Measurements from ENCODE around the gene FOXL2. TPM values are rescaled to one million over a fixed set of nuclear protein-coding genes. Genes with fewer than 3 reads are reported as not detected.
"Not testable (repeated sequence)": the region's sequence is repeated elsewhere in the genome, so short reads cannot be mapped to it uniquely, and the experiment has no call there.

The FOXL2 gene
- total RNA-seq, 1 experiment from 2014 or later: 0.42 TPM

GRCh38 chr3:138922400-138922799 is 24.5 kb downstream of the FOXL2 start:
- peak overlapping the region; percentile 17; the same call in 1 of the 2 replicates for H3K27ac ChIP-seq
- not testable (repeated sequence) for DNase-seq; H3K36me3 ChIP-seq; H3K27me3 ChIP-seq; H3K9me3 ChIP-seq (replicated peaks); H3K4me3 ChIP-seq
- H3K4me1 ChIP-seq: peaks cover 10% of the 10 kb centered on the region

DNA sequence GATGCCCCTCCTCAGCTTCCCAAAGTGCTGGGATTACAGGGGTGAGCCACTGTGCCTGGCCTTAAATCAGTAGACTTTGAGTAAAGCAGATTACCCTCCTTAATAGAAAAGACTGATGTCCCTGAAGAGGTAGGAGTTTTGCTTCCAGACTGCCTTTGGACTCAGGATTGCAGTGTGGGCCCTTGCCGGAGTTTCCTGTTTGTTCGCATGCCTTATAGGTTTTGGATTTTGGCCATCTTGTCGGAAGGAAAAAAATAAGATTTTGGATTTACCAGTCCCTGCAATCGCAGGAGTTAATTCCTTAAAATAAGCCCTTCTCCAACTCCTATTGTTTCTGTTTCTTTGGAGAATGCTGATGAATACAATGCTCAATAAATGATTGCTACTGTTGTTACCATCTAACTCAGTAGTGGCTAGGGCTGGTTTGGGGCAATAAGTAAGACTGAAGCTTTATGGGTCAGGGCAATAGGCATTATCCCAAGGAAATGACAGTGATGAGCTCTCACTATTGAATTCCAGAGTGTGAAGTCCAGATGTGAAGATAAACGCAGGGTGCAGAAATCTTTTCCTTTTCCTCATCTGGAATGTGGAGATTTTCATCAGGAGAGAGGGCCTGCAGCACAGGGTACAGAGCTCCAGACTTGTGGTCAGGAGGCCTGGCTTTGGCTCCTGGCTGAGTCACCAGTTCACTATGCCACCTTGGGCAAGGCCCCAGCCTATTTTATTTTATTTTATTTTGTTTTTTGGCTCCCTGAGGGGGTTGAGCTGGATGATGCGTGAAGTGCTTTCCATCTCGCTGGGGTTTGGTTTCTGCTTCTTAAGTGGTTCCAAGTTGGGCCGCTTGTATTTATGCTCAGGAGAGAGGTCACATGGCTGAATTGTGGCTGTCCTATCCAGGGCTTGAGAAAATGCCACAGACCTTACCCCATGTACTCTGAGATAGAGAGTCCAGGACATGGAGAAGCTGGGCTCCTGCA is 25.3 kb downstream of the FOXL2 start:
- peak; percentile 40 to 42 for DNase-seq
- Histone ChIP-seq H3K27me3 (no peaks in the 10 kb centered on the region), H3K36me3 (no peaks in the 10 kb centered on the region), H3K4me1 (peaks cover 10% of the 10 kb centered on the region), H3K27ac (peak overlapping the region; percentile 17; the same call in 1 of the 2 replicates), H3K4me3 (no peak overlapping the region), H3K9me3 (replicated peaks) (no peaks in the 10 kb centered on the region)

- no peak for DNase-seq
- Histone ChIP-seq H3K27ac (no peak overlapping the region), H3K4me1 (peaks cover 10% of the 10 kb centered on the region)
These were observed 27.6 kb downstream of the FOXL2 start for GRCh38 chr3:138919325-138919724.

GRCh38 chr3:138916824-138917223 is 30.1 kb downstream of the FOXL2 start:
- Histone ChIP-seq H3K4me3 (no peak overlapping the region), H3K4me1 (peaks cover 5% of the 10 kb centered on the region), H3K27me3 (no peaks in the 10 kb centered on the region), H3K36me3 (no peaks in the 10 kb centered on the region), H3K9me3 (replicated peaks) (no peaks in the 10 kb centered on the region), H3K27ac (no peak overlapping the region)
- DNase-seq: peak in 1 of 2 experiments; percentile 16

More at GRCh38 chr3:138919325-138919724, 27.6 kb downstream of the FOXL2 start:
- Histone ChIP-seq H3K4me3 (no peak overlapping the region), H3K9me3 (replicated peaks) (no peaks in the 10 kb centered on the region), H3K27me3 (no peaks in the 10 kb centered on the region), H3K36me3 (no peaks in the 10 kb centered on the region)

- DNase-seq: peak; percentile 93
- peak overlapping the region; percentile 70 for H3K27ac ChIP-seq
These were observed 31.1 kb downstream of the FOXL2 start for GRCh38 chr3:138915503-138916498.

DNA sequence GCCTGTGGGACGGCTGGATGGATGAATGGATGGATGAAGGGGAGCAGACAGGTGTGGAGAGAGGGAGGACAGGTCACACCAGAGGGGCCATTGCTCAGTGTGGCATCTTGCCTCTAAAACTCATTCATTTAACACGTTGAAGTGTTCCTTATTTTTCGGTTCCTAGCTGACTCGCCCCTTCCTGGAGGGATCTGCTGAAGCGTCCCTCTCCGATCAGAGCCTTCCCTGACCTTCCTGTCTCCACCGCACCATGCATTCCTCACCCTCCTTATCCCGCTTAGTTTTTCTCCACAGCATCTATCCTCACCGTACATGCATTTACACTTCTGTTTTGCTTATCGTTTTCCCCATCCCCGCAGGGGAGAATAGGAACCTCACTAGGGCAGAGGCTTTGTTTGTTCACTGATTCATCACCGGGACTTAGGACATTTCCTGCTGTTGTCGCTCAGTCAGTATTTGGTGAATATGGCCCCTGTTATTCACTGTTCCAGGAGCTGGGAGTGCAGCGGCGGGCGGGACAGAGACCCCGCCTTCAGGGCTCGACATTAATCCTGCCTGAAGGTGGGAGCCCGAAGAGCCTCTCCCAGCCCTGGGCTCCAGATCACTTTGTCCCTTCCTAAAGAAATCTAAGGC is 32.0 kb downstream of the FOXL2 start:
- H3K4me1 ChIP-seq: no peaks in the 10 kb centered on the region
- no peak overlapping the region; the same call in 1 of the 2 replicates for H3K27ac ChIP-seq
- H3K27me3 ChIP-seq: no peaks in the 10 kb centered on the region
- H3K9me3 ChIP-seq (replicated peaks): no peaks in the 10 kb centered on the region
- DNase-seq: no peak
- H3K4me3 ChIP-seq: peak overlapping the region; percentile 86
- H3K36me3 ChIP-seq: no peaks in the 10 kb centered on the region

More at GRCh38 chr3:138915503-138916498, 31.1 kb downstream of the FOXL2 start:
- Histone ChIP-seq H3K4me1 (no peaks in the 10 kb centered on the region), H3K9me3 (replicated peaks) (no peaks in the 10 kb centered on the region), H3K27me3 (no peaks in the 10 kb centered on the region), H3K4me3 (peak overlapping the region; percentile 86), H3K36me3 (no peaks in the 10 kb centered on the region)

GRCh38 chr3:138913766-138914165 is 33.2 kb downstream of the FOXL2 start:
- Histone ChIP-seq H3K9me3 (replicated peaks) (no peaks in the 10 kb centered on the region), H3K4me3 (no peak overlapping the region), H3K27me3 (no peaks in the 10 kb centered on the region), H3K36me3 (no peaks in the 10 kb centered on the region), H3K27ac (no peak overlapping the region), H3K4me1 (no peaks in the 10 kb centered on the region)
- DNase-seq: no peak

DNA sequence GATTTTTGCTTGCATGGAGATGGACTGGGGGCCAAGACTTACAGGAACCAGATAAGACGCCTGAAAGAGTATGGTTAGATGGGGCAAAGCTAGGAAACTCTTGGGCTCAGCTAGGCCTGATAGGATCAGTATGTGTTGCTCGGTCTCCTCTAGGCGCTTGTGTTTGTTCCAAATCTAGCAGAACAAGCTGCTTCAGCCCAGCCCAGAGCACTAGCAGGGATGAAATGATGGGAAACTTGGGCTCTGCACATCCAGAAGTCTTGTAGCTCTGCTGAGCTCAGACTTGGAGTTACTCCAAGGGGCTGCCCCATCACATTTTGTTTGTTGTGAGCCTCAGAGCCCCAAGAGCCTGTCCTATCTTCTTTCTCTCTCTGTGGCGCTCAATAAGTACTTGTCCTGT is 34.7 kb downstream of the FOXL2 start:
- Histone ChIP-seq H3K27me3 (no peaks in the 10 kb centered on the region), H3K4me3 (no peak overlapping the region), H3K4me1 (no peaks in the 10 kb centered on the region), H3K36me3 (no peaks in the 10 kb centered on the region), H3K27ac (no peak overlapping the region), H3K9me3 (replicated peaks) (no peaks in the 10 kb centered on the region)
- no peak for DNase-seq

DNA sequence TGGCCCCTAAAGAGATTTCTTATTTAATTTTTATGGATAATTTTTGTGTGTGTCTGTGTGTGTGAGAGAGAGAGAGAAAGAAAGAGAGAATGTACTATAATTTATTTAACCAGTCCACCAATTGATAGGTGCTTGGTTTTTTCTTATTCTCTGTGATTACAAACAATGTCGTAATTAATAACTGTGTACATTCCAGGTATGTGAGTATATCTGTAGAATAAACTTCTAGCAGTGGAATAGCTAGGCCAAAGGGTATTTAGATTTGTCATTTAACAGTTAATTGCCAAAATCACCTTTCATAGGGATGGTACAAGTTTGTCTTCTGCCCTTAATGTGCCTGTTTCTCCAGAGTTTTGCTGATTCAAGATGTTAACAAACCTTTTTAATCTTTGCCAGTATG is 35.3 kb downstream of the FOXL2 start:
- DNase-seq: no peak
- Histone ChIP-seq H3K4me3 (no peak overlapping the region), H3K27ac (no peak overlapping the region), H3K36me3 (no peaks in the 10 kb centered on the region), H3K9me3 (replicated peaks) (no peaks in the 10 kb centered on the region), H3K27me3 (no peaks in the 10 kb centered on the region), H3K4me1 (no peaks in the 10 kb centered on the region)

DNA sequence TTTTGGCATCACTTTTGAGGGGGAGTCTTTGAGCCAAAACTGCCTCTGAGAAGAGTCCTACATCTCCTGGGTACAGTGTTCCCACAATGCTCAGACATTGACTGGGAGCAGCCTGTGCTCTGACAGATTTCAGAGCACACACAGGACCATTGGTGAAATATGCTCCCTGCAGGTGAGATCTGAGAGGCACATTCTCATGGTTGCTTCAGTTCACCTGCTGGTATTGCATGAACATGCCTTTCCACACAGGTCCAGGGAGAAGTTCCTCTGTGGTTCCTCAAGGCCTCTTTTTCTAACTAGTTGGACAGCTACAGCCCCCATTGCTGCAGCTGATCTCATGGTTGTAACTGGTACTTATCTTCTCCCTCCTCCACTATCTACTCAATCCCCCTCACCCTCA is 37.0 kb downstream of the FOXL2 start:
- Histone ChIP-seq H3K4me3 (no peak overlapping the region), H3K27me3 (no peaks in the 10 kb centered on the region), H3K36me3 (no peaks in the 10 kb centered on the region), H3K9me3 (replicated peaks) (no peaks in the 10 kb centered on the region), H3K4me1 (no peaks in the 10 kb centered on the region), H3K27ac (no peak overlapping the region)
- no peak for DNase-seq

DNA sequence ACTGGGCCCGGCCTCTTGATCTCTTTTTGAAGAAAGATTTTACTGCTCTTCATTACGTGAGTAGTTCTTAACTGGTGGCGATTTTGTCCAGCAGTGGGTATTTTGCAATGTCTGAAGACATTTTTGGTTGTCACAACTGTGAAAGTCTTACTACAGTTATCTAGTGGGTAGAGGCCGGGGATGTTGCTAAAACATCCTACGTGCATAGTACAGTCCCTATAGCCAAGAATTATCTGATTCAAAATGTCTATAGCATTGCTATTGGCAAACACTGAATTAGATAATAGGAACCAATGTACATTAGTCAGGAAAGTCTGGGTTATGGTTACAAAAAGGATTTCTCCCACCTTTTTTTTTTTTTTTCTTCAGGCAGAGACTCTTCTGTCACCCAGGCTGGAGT is 38.1 kb downstream of the FOXL2 start:
- H3K36me3 ChIP-seq: no peaks in the 10 kb centered on the region
- no peak overlapping the region for H3K4me3 ChIP-seq
- no peaks in the 10 kb centered on the region for H3K9me3 ChIP-seq (replicated peaks)
- H3K27ac ChIP-seq: no peak overlapping the region
- H3K4me1 ChIP-seq: no peaks in the 10 kb centered on the region
- no peaks in the 10 kb centered on the region for H3K27me3 ChIP-seq
- no peak for DNase-seq

DNA sequence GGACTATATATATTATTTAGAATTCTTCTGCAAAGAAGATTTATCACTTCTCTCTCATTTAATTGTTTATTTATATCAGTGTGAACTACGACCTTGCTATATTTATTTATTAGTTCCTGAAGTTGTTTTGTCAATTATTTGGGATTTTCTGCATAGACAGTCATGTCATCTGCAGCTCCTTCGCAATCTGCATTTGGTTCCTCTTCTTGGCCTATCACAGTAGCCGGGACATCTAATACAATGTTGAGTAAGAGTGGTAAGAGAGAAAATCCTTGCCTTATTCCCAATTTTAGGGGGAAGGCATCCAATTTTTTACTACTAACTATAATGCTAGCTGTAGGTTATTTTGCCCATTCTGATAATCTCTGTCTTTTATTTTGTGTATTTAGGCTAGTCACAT is 39.4 kb downstream of the FOXL2 start:
- H3K4me3 ChIP-seq: no peak overlapping the region
- H3K27me3 ChIP-seq: no peaks in the 10 kb centered on the region
- H3K4me1 ChIP-seq: no peaks in the 10 kb centered on the region
- no peak overlapping the region for H3K27ac ChIP-seq
- no peaks in the 10 kb centered on the region for H3K9me3 ChIP-seq (replicated peaks)
- DNase-seq: no peak
- no peaks in the 10 kb centered on the region for H3K36me3 ChIP-seq

- DNase-seq: no peak
- Histone ChIP-seq H3K9me3 (replicated peaks) (no peaks in the 10 kb centered on the region), H3K4me3 (no peak overlapping the region)
These were observed 44.8 kb downstream of the FOXL2 start for GRCh38 chr3:138902171-138902570.

DNA sequence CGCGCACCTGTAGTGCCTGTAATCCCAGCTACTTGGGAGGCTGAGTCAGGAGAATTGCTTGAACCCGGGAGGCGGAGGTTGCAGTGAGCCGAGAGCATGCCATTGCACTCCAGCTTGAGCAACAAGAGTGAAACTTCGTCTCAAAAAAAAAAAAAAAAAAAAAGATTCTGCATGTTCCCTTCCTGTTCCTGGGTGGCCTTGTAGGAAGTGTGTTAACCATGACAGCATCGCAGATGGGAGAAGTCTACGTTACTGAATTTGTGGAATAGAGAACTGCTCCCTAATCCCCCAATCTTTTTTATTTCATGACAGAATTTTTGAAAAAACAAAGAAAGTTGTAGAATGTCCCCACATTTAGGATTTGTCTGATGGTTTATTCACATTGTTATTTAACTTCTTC is 45.4 kb downstream of the FOXL2 start:
- DNase-seq: no peak
- H3K36me3 ChIP-seq: no peaks in the 10 kb centered on the region

More at GRCh38 chr3:138902171-138902570, 44.8 kb downstream of the FOXL2 start:
- Histone ChIP-seq H3K27me3 (no peaks in the 10 kb centered on the region), H3K27ac (no peak overlapping the region), H3K4me1 (no peaks in the 10 kb centered on the region), H3K36me3 (no peaks in the 10 kb centered on the region)

More for the DNA sequence above, 45.4 kb downstream of the FOXL2 start:
- Histone ChIP-seq H3K9me3 (replicated peaks) (no peaks in the 10 kb centered on the region), H3K27ac (no peak overlapping the region), H3K4me3 (no peak overlapping the region), H3K4me1 (no peaks in the 10 kb centered on the region), H3K27me3 (no peaks in the 10 kb centered on the region)
